Measurements from ENCODE around the gene KCTD17. TPM values are rescaled to one million over a fixed set of nuclear protein-coding genes. Genes with fewer than 3 reads are reported as not detected.

The KCTD17 gene
- polyA plus RNA-seq, 10 donors, result 11.2 to 23.3 (median 16.5) TPM

GRCh38 chr22:37019309-37020191, 32.0 kb upstream of the KCTD17 start, which contains the start of the genes MPST and TST:
TSS of gene MPST (plus strand) at chr22:37019742. CDS start at chr22:37019837, 95 bp downstream.
TSS of gene TST (minus strand) at chr22:37019447. CDS start at chr22:37018732, 715 bp downstream.
- DNase-seq, result peak; percentile 69 to 92 (median 81)

GRCh38 chr22:37020192-37020479, 31.4 kb upstream of the KCTD17 start:
- peak in 2 of 3 donors; percentile 14 to 44 for DNase-seq

GRCh38 chr22:37021041-37021440, 30.5 kb upstream of the KCTD17 start:
- DNase-seq, result no peak

DNA sequence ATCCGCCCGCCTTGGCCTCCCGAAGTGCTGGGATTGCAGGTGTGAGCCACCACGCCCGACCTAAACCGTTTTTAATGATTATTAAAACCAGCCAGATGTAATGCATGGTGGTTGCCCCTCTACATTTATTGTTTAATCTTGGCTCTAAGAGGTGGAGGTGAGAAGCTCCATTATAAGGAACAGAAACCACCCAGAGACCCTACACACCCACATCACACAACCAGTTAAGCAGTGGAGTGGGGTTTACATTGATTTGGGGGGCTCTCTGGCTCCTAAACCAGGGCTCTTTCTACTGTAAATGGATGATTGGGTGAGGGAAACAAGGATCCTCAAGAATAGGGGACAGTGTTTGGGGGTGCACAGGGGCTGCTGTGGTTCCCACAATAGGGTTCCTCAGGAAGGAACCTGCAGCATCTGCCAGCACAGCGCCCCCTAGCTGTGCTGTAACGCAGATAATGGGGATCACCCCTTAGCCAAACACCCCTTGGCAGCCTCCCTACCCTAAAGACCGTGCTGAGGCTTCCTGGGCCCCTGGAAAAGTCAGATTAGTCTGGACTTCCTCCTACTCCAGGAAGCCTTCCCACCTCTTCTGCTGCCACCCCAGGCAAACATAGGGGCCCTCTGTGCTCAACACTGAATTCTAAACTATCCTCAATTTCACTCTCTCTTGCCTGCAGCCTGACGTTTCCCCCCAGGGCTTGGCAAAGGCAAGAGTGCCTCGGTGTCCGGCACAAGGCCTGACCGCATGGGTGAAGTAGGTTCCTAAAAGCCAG, 29.6 kb upstream of the KCTD17 start:
- peak in 2 of 3 donors; percentile 33 to 42 for DNase-seq

- DNase-seq, result no peak
These were observed 28.8 kb upstream of the KCTD17 start for GRCh38 chr22:37022483-37023337.

DNA sequence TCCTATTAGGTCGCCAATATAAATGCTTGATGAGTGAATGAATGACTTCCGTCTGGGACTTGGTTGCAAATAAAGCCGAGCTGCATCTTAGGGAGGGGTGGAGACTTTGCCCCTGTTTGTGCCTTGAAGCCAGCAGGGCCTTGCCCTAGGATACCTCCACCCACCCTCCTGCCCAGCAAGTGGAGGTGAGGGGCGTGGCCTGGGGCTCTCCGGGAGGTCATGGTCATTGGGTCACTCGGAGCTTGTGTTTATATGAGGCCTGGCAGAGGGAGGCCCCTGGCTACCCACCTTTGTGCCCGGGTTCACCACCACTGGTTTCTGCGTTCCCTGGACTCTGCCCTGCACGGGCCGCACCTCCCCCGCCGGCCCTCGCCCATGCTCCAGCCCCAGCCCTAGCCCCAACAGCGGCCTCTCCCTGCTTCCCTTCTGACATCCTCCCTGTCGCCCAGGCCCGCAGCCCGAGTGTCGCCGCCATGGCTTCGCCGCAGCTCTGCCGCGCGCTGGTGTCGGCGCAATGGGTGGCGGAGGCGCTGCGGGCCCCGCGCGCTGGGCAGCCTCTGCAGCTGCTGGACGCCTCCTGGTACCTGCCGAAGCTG, 27.7 kb upstream of the KCTD17 start:
- DNase-seq, result no peak

DNA sequence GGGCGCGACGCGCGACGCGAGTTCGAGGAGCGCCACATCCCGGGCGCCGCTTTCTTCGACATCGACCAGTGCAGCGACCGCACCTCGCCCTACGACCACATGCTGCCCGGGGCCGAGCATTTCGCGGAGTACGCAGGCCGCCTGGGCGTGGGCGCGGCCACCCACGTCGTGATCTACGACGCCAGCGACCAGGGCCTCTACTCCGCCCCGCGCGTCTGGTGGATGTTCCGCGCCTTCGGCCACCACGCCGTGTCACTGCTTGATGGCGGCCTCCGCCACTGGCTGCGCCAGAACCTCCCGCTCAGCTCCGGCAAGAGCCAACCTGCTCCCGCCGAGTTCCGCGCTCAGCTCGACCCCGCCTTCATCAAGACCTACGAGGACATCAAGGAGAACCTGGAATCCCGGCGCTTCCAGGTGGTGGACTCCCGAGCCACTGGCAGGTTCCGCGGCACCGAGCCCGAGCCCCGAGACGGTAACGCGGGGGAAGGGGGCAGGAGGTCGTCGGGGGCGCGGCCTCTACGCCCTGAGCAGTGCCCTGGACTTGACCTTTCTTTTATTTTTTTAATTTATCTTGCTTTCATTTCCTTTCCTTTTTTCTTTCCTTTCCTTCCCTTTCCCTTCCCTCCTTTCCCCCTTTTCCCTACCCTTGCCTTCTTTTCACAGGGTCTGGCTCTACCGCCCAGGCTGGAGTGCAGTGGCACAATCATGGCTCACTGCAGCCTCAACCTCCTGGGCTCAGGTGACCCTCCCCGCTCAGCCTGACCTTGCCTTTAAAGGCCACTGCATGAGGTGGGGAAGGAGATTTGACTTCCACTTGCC, 27.0 kb upstream of the KCTD17 start:
- no peak for DNase-seq

GRCh38 chr22:37025500-37026070, 26.0 kb upstream of the KCTD17 start:
- DNase-seq, result no peak

DNA sequence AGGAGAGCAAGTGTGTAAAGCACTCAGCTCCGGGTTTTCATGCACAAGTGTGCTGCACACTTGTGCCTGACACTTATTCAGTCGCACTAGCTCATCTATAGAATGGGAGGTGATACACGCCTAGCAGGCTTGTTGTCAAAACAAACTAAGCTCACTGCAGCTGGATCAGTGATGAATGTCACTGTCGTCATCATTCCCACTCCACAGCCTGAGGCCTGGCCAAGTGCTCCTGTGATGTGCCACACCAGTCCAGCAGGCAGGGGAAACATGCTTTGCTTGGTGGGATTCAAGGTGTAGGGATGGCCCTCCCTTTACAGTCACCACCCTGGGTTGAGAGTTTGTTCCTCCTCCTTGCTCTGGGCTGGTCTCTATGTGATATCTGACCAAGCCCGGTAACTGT, 25.2 kb upstream of the KCTD17 start:
- no peak for DNase-seq

DNA sequence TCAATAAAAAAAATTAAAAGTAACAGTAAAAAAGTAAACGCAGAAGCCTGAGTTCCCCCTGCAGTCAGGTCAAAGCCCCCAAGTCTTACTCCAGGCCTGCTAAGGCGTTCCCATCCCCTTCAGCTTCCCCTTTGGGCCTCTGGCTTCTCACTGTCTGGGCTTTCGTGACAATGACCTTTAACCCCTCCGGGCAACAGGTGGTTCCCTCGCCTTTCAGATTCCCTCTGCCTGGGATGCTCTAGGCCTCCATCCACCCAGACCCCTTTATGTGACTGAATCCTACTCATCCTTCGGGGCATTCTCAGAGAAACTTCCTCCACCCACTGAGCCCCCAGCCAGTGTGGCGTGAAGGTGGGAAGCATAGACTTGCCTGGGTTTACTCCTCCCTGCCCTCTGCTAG, 24.0 kb upstream of the KCTD17 start:
- no peak for DNase-seq

GRCh38 chr22:37028692-37029674, 22.6 kb upstream of the KCTD17 start:
- DNase-seq, result no peak

- no peak for DNase-seq
These were observed 20.8 kb upstream of the KCTD17 start for GRCh38 chr22:37030560-37031281.

GRCh38 chr22:37032134-37032534, 19.4 kb upstream of the KCTD17 start:
- no peak for DNase-seq

GRCh38 chr22:37032535-37033460, 18.7 kb upstream of the KCTD17 start:
- no peak for DNase-seq

GRCh38 chr22:37033605-37034430, 17.7 kb upstream of the KCTD17 start:
- no peak for DNase-seq

Measured in muscle of back (tissue), 11 donors.